ENCODE results near the gene FGF2.

DNA sequence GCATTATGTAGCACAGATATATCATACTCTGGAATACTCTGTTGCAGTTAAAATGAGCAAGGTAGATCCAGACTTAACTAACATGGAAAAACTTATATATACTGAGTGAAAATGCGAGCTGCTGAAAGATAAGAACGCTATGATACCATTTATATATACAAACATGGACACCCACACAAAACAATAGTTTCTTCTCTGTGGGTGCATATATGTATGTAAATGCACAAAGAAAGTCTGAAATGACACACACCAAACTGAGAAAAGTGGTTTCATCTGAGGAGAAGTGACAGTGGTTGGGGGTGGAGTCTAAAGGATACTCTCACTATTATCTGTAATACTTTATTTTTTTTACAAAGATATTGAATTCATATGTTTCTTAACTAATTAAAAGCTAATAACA, 12.2 kb upstream of the FGF2 start:
- TF ChIP-seq FOSL1 (IDR thresholded peaks at IDR 0.05; ENCODE audit: low read depth) (no peak), YY1 (IDR thresholded peaks at IDR 0.05; ENCODE audit: extremely low read depth, insufficient replicate concordance, low read depth, low read length) (no peak), SP1 (IDR thresholded peaks at IDR 0.05; ENCODE audit: low read depth) (no peak), ZNF274 (IDR thresholded peaks at IDR 0.05; ENCODE audit: low read depth, low read length) (no peak)
- TF ChIP-seq, protein P1, sequence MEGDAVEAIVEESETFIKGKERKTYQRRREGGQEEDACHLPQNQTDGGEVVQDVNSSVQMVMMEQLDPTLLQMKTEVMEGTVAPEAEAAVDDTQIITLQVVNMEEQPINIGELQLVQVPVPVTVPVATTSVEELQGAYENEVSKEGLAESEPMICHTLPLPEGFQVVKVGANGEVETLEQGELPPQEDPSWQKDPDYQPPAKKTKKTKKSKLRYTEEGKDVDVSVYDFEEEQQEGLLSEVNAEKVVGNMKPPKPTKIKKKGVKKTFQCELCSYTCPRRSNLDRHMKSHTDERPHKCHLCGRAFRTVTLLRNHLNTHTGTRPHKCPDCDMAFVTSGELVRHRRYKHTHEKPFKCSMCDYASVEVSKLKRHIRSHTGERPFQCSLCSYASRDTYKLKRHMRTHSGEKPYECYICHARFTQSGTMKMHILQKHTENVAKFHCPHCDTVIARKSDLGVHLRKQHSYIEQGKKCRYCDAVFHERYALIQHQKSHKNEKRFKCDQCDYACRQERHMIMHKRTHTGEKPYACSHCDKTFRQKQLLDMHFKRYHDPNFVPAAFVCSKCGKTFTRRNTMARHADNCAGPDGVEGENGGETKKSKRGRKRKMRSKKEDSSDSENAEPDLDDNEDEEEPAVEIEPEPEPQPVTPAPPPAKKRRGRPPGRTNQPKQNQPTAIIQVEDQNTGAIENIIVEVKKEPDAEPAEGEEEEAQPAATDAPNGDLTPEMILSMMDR (IDR thresholded peaks at IDR 0.05 in 2 of 3, conservative IDR thresholded peaks at IDR 0.05 in 1 of 3; ENCODE audit: borderline replicate concordance in 1 of 3, insufficient read depth in 1 of 3, low read depth in 2 of 3, low read length in 2 of 3): no peak

All from HCT116 (cell line).